NCI-H2227 (cell line): ENCODE measurements around the gene RREB1.
A peak's percentile ranks its signal among the peaks of the same experiment; 100 is the strongest.

Experiments used
- DNase-seq: peaks from one replicate; lab custom pipeline; 2025; ENCODE audit not compliant: unreplicated experiment; lab: John Stamatoyannopoulos, UW

The RREB1 gene

DNA sequence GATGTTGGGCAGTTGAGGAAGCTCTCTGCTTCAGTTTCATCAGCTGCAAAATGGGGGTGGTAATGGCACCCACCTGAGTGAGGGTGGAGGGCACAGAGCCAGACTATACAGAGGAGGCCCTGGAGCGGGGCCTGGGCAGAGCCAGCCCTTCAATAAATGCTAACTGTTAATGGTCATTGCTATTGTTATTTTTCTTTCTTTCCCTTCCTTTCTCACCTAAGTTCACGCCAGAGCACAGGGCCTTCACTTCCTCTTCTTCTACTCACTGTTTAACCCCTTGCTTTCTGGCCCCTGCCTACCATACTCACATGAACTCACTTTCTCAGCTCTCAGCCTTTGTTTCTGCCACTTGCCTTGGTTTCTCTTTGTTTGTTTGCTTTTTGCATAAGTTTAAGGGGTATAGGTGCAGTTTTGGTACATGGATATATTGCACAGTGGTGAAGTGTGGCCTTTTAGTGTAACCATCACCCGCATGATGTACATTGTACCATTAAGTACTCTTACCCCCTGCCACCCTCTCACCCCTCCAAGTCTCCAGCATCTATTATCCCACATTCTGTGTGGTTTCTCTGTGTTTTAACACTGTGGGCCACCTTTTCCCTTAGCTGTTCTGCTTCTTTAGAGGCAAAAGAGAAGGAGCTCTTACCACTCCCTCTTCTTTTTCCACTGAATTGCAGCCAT, 7.5 kb upstream of the RREB1 start:
- no peak for DNase-seq

GRCh38 chr6:7100753-7101081, 7.0 kb upstream of the RREB1 start:
- DNase-seq: no peak

- no peak for DNase-seq
Measured at GRCh38 chr6:7101290-7101689, 6.5 kb upstream of the RREB1 start.

DNA sequence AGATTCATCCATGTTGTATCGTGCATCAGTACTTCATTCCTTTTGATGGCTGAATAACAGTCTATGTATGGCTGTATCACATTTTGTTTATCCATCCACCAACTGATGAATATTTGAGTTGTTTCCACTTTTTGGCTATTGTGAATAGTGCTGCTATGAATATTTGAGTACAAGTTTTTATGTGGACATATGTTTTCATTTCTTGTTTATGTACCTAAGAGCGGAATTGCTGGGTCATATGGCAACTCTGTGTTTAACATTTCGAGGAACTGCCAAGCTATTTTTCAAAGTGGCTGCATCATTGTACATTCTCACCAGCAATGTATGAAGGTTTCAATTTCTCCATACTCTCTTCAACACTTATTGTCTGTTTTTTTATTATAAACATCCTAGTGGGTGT, 3.0 kb upstream of the RREB1 start:
- DNase-seq: no peak

DNA sequence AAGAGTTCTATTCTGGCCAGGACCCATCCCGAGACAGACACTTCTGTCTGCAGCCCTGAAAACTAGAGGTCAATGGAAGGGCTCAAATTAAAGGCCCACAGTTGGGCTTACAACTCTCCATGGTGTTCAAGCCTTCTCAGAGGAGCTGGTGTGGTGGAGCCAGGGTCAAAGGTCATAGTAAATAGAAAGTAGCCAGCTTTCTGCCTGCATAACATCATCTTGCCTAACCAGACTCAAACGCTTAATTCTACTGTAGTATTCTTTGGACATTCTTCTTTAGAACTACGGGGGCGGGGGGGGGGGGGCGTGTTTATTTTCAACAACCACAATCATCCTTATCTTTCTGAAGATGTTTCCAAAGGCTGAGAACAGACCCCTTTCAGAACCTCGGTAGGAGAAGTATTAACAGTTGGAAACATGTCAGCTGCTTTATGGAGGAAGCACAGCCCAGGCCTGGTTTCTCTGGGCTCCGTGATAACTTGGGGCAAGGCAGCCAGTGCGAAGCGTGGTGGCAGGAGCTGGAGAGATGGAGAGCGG, 1.5 kb upstream of the RREB1 start:
- DNase-seq: no peak

GRCh38 chr6:7106752-7107577, 796 bp upstream of the RREB1 start:
- DNase-seq: peak; percentile 50

- peak; percentile 49 for DNase-seq
Measured at GRCh38 chr6:7108196-7108963, 619 bp downstream of the RREB1 start.

DNA sequence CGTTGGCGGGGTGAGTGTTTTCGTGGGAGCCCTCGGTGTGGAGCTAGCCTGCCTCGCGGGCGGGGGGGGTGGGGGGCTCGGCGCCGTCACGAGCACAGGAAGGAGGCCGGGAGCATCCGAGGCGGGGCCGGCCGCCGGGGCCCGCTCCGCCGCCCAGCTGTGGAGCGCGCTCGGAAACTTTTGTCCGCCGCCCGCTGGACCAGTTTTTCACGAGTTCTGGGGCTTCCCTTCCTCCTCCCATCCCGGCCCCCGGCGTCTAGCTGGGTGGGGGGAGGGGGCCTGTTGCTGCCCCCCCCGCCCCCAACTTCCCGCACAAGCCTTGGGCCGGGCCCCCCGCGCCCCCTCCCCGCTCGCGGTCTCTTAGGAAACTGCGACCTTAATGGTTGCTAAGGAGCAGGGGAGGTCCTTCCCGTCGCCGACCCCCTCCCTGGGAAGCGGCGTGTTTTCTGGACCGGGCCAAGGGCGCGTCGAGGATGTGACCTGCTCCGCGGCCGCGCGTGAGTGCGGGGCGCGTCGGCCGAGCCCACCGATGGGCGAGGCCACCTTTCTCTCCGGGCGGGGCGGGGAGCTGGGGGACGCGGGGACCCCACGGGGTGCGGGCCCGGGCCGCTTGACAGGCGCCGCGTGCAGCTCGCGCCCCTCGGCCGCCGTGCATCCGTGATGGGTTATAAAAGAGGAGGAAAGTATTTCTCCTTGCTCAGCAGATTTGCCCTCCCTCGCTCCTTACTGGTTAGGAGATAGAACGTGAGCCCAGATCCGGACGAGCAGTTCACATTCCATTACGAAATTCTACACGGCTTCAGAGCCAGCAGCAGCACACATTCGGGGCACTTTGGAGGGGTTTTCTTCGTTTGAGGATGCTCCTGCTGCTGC, 1.4 kb downstream of the RREB1 start:
- DNase-seq: peak; percentile 48

- no peak for DNase-seq
Measured at GRCh38 chr6:7110092-7110792, 2.5 kb downstream of the RREB1 start.

- no peak for DNase-seq
Measured at GRCh38 chr6:7111095-7111690, 3.4 kb downstream of the RREB1 start.

GRCh38 chr6:7112171-7112570, 4.4 kb downstream of the RREB1 start:
- DNase-seq: no peak

DNA sequence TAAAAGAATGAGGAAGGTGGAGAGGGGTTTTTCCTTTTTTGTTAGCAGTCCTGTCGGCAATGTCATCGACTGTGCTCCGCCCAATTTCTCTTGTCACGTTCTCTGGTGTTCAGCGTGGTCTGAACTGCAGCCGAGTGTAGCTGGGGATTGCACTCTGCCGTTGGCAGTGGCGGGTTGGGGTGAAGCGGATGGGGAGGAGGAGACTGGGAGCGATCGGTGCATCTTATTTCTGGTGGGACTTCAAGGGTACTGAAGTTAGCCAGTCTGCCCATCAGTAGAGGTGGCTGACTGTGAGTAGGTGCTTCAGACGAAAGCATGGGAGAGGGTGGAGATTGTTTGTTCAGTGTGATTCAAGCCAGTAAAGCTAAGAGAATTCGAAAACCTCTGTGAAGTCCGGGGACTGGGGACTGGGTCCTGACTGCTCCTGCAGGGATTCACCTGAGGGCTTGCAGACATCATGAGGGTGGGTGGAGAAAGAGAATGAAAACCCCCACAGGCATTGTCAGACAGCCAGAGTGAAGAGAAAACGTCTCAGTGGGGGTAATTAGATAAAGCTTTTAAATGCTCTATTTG, 5.1 kb downstream of the RREB1 start:
- peak; percentile 31 for DNase-seq

GRCh38 chr6:7114744-7115458, 7.1 kb downstream of the RREB1 start:
- DNase-seq: no peak

DNA sequence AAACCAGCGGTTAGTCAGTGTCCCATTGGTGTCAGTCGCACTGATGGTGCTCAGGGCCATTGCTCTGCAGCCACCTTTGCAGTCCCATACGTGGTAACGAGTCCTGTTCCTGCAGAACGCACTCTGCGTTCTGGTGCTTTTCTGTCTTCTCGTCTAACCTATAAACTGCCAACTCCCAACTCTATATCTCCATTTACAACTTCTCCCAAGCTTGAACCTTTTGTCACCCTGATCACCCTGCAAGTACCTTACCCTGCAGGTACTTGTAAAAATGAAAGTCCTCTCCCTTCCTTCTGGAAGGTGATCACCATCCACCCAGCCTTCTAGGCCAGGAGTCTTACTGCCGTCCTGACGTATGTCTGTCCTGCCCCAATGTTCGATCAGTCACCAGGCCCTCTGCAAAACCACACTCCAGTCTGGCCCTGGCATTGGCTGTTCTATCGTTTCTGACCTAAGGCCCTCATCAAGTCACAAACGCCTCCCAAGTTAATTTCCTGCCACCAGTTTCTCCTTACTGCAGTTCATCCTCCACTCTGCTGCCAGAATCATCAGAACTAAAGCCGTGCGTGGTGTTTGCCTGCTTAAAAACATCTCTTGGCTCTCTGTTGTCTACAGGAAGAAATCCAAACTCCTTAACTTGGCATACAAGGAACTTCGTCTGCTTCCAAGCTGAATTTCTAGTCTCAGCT, 7.9 kb downstream of the RREB1 start:
- DNase-seq: no peak

- no peak for DNase-seq
Measured at GRCh38 chr6:7119272-7119801, 11.6 kb downstream of the RREB1 start.

GRCh38 chr6:7121700-7122241, 14.0 kb downstream of the RREB1 start:
- no peak for DNase-seq

DNA sequence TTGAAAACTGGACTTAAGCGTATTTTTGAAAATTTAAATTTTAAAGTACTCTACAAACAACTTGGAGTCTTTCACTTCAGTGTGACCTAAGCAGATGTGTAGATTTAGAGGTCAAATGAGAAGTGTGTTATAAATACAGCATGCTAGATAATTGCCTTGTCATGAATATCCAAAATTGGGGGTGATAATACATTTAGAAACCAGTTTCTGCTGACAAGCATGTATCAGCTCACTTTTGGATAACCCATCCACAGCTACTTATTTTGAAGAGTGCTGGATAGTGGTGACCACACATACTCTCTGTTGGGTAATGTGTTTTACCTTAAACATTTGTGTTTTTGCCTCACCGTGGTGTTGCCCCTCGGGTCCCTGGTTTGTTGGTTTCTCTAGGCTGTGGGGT, 14.9 kb downstream of the RREB1 start:
- no peak for DNase-seq

DNA sequence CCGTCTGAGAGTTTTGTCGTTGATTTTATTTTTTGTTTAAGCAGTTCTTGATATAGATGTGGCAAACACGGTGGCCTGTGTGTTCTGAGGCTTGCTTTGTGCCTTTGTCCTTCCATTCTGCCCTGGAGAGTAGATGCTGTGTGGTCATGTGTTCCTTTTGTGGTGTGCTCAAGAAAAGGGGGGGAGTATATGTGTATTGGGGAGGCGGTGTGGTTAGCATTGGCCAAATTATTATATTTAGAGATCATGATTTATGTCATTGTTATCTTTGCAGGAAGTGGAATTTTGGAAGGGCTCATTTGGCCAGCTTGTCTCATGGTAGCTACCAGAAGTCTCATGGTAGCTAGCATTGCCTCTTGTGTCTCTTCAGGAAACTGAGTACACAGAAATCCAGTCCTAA, 16.4 kb downstream of the RREB1 start:
- DNase-seq: no peak
